Fibroblast of lung (primary cell): Measurements from ENCODE around the gene RAPGEF4. TPM values are rescaled to one million over a fixed set of nuclear protein-coding genes. Genes with fewer than 3 reads are reported as not detected.

Experiments used
- DNase-seq, 2 donors: peaks; one replicate each; pipeline versions ENCODE4 v3.0.0 to v3.0.0-alpha.2; 2010; ENCODE audit warnings: low read depth in 2 of 2
- H2AFZ ChIP-seq: 2 replicates; pipeline ENCODE4 v1.5.1; 2012; ENCODE audit warnings: low read length, control low read depth, inconsistent platforms
- H3K27ac ChIP-seq: 2 replicates; pipeline ENCODE4 v1.5.1; 2011; ENCODE audit warnings: low read length, control low read depth; ENCODE audit not compliant: insufficient read depth
- H3K27me3 ChIP-seq: 2 replicates; pipeline ENCODE4 v1.5.1; 2011; ENCODE audit warnings: mild to moderate bottlenecking, low read length; ENCODE audit not compliant: control insufficient read depth, insufficient read depth
- H3K36me3 ChIP-seq: 2 replicates; pipeline ENCODE4 v1.5.1; 2011; ENCODE audit warnings: low read length; ENCODE audit not compliant: control insufficient read depth, insufficient read depth
- H3K4me1 ChIP-seq: 2 replicates; pipeline ENCODE4 v1.5.1; 2011; ENCODE audit warnings: low read length; ENCODE audit not compliant: control insufficient read depth, insufficient read depth; ENCODE audit errors: extremely low read depth
- H3K4me2 ChIP-seq: 2 replicates; pipeline ENCODE4 v1.5.1; 2011; ENCODE audit warnings: low read length, control low read depth; ENCODE audit not compliant: insufficient read depth; ENCODE audit errors: extremely low read depth
- H3K4me3 ChIP-seq, 4 experiments: fragments of 200-600 bp in 1 of 4; sonication (generic) in 1 of 4; replicated peaks in 1 of 4; 2 replicates each; pipeline ENCODE4 v1.5.1; 2011 to 2016; ENCODE audit warnings: low read length in 4 of 4, low read depth in 3 of 4, mild to moderate bottlenecking in 3 of 4, control low read depth in 2 of 4, inconsistent platforms in 1 of 4, mixed read lengths in 1 of 4; ENCODE audit not compliant: insufficient read depth in 1 of 4; ENCODE audit errors: control extremely low read depth in 1 of 4
- H3K79me2 ChIP-seq: 2 replicates; pipeline ENCODE4 v1.5.1; 2012; ENCODE audit warnings: mild to moderate bottlenecking, low read length, inconsistent platforms; ENCODE audit not compliant: control insufficient read depth, insufficient read depth
- H3K9ac ChIP-seq: 2 replicates; pipeline ENCODE4 v1.5.1; 2011; ENCODE audit warnings: mild to moderate bottlenecking, low read length, control low read depth; ENCODE audit not compliant: insufficient read depth
- H3K9me3 ChIP-seq: 2 replicates; pipeline ENCODE4 v1.5.1; 2012; ENCODE audit warnings: low read depth, low read length; ENCODE audit not compliant: control insufficient read depth, insufficient read depth
- H4K20me1 ChIP-seq: 2 replicates; pipeline ENCODE4 v1.5.1; 2011; ENCODE audit warnings: low read length; ENCODE audit not compliant: control insufficient read depth, insufficient read depth; ENCODE audit errors: extremely low read depth
- EZH2 ChIP-seq: IDR thresholded peaks from 2 replicates; pipeline ENCODE4 v1.5.1; 2012; ENCODE audit warnings: low read length, control low read depth, mild to moderate bottlenecking; ENCODE audit errors: missing control alignments
- polyA plus RNA-seq, 2 donors: library from polyadenylated mRNA; depleted of rRNA in 1 of 2; stranded (reverse) in 1 of 2; unstranded in 1 of 2; fragments of >200 nt; gene quantifications; 2 replicates each; pipeline ENCODE4 v1.2.1, GENCODE V29; 2011 to 2012; ENCODE audit warnings: missing spikeins in 1 of 2
- total RNA-seq: library from RNA; depleted of rRNA; stranded (reverse); fragments of >200 nt; gene quantifications from 2 replicates; pipeline ENCODE4 v1.2.1, GENCODE V29; 2014
- TF ChIP-seq, protein P1 (sequence below), 2 donors: IDR thresholded peaks in 1 of 2; conservative IDR thresholded peaks in 1 of 2; 1 replicate in 1 of 2; 2 replicates in 1 of 2; pipeline ENCODE4 v1.5.1; 2011 to 2012; ENCODE audit warnings: low read length in 2 of 2, control low read depth in 1 of 2, inconsistent platforms in 1 of 2, low read depth in 1 of 2, mild to moderate bottlenecking in 1 of 2

The RAPGEF4 gene
- total and polyA plus RNA-seq, 2 donors (not counting 1 experiment from before 2014, with no cell fraction given) = 0.51 to 3.0 TPM

GRCh38 chr2:172782506-172783164 is 47.0 kb downstream of the RAPGEF4 start:
- Histone ChIP-seq H3K4me1 (peaks cover 15% of the 10 kb centered on the region), H4K20me1 (no peaks in the 10 kb centered on the region), H3K4me2 (peak overlapping the region; percentile 68), H3K9ac (no peak overlapping the region), H3K9me3 (no peaks in the 10 kb centered on the region), H3K36me3 (no peaks in the 10 kb centered on the region), H3K79me2 (no peaks in the 10 kb centered on the region), H3K27me3 (no peaks in the 10 kb centered on the region), H3K4me3 (no peak overlapping the region), H2AFZ (no peak overlapping the region), H3K27ac (peak overlapping the region; percentile 47)
- DNase-seq = peak in 1 of 2 donors; percentile 93
- TF ChIP-seq, protein P1, sequence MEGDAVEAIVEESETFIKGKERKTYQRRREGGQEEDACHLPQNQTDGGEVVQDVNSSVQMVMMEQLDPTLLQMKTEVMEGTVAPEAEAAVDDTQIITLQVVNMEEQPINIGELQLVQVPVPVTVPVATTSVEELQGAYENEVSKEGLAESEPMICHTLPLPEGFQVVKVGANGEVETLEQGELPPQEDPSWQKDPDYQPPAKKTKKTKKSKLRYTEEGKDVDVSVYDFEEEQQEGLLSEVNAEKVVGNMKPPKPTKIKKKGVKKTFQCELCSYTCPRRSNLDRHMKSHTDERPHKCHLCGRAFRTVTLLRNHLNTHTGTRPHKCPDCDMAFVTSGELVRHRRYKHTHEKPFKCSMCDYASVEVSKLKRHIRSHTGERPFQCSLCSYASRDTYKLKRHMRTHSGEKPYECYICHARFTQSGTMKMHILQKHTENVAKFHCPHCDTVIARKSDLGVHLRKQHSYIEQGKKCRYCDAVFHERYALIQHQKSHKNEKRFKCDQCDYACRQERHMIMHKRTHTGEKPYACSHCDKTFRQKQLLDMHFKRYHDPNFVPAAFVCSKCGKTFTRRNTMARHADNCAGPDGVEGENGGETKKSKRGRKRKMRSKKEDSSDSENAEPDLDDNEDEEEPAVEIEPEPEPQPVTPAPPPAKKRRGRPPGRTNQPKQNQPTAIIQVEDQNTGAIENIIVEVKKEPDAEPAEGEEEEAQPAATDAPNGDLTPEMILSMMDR (conservative IDR thresholded peaks at IDR 0.05 in 1 of 2, IDR thresholded peaks at IDR 0.05 in 1 of 2; ENCODE audit: low read depth in 1 of 2, low read length in 2 of 2) = no peak
- TF ChIP-seq EZH2 = no peak

GRCh38 chr2:172783165-172783898 is 47.7 kb downstream of the RAPGEF4 start:
- no peak for TF ChIP-seq EZH2
- TF ChIP-seq, protein P1 (conservative IDR thresholded peaks at IDR 0.05 in 1 of 2, IDR thresholded peaks at IDR 0.05 in 1 of 2; ENCODE audit: low read depth in 1 of 2, low read length in 2 of 2) = peak in 1 of 2 donors; percentile 34
- no peak overlapping the region for H3K9ac ChIP-seq
- peak; percentile 90 to 99 for DNase-seq
- H3K4me2 ChIP-seq = peak overlapping the region; percentile 68
- no peaks in the 10 kb centered on the region for H3K27me3 ChIP-seq
- H4K20me1 ChIP-seq = no peaks in the 10 kb centered on the region
- no peaks in the 10 kb centered on the region for H3K9me3 ChIP-seq
- H3K4me3 ChIP-seq = no peak overlapping the region
- H2AFZ ChIP-seq = no peak overlapping the region
- H3K36me3 ChIP-seq = no peaks in the 10 kb centered on the region
- no peaks in the 10 kb centered on the region for H3K79me2 ChIP-seq
- peak overlapping the region; percentile 42 for H3K27ac ChIP-seq
- peaks cover 15% of the 10 kb centered on the region for H3K4me1 ChIP-seq

DNA sequence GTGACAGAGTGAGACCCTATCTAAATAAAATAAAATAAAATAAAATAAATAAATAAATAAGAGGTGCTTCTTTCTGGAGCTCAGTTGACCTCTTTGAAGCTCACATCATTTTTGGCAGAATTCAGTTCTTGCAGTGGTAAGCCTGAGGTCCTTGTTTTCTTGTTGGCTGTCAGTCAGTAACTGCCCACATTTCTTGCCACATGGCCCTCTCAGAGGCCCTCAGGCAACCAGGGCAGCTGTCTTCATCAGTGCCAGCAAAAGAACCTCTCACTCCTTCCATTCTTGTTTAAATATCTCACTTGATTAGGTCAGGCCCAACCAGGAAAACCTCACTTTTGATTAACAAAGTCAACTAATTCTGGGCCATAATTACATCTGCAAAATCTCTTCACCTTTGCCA is 53.2 kb downstream of the RAPGEF4 start:
- H3K79me2 ChIP-seq = no peaks in the 10 kb centered on the region
- H3K4me3 ChIP-seq = no peak overlapping the region
- no peaks in the 10 kb centered on the region for H4K20me1 ChIP-seq
- no peaks in the 10 kb centered on the region for H3K9me3 ChIP-seq
- no peak overlapping the region for H3K4me2 ChIP-seq
- no peak overlapping the region for H2AFZ ChIP-seq
- no peak for TF ChIP-seq EZH2
- TF ChIP-seq, protein P1 (conservative IDR thresholded peaks at IDR 0.05 in 1 of 2, IDR thresholded peaks at IDR 0.05 in 1 of 2; ENCODE audit: low read depth in 1 of 2, low read length in 2 of 2) = no peak
- peaks cover under 1% of the 10 kb centered on the region for H3K4me1 ChIP-seq
- DNase-seq = no peak
- H3K36me3 ChIP-seq = no peaks in the 10 kb centered on the region
- H3K9ac ChIP-seq = no peak overlapping the region
- no peaks in the 10 kb centered on the region for H3K27me3 ChIP-seq
- no peak overlapping the region for H3K27ac ChIP-seq
